ENCODE results near the gene U2AF1L4. TPM values are rescaled to one million over a fixed set of nuclear protein-coding genes. Genes with fewer than 3 reads are reported as not detected.
A peak's percentile ranks its signal among the peaks of the same experiment; 100 is the strongest.

Gene U2AF1L4
- total RNA-seq (2014; rRNA removed; shearing (Covaris generic)) = 9.7 and 11.4 TPM in 2 replicates

GRCh38 chr19:35745328-35746086 lies at the start of gene U2AF1L4, which contains the start of gene PSENEN:
U2AF1L4 (minus strand) TSS chr19:35745418; CDS start chr19:35745391, 27 bp downstream.
PSENEN (plus strand) TSS chr19:35745651; CDS start chr19:35745931, 280 bp downstream.
- H3K27ac ChIP-seq = peak within 1 kb of the TSS; percentile 87
- no peaks in the 10 kb centered on the region for H3K27me3 ChIP-seq
- no peaks in the 10 kb centered on the region for H3K9me3 ChIP-seq (replicated peaks)
- peak; percentile 98 to 100 for DNase-seq
- H3K36me3 ChIP-seq = no peaks in the 10 kb centered on the region
- peak within 1 kb of the TSS; percentile 74 for H3K4me3 ChIP-seq
- H3K4me1 ChIP-seq = 0 out of 2 replicates have a peak, but pooled peaks cover 5% of the 10 kb centered on the region

GRCh38 chr19:35793381-35794165 lies 48.4 kb upstream of the U2AF1L4 start:
- H3K4me3 ChIP-seq = no peak overlapping the region
- no peak overlapping the region for H3K27ac ChIP-seq
- no peaks in the 10 kb centered on the region for H3K4me1 ChIP-seq
- no peaks in the 10 kb centered on the region for H3K36me3 ChIP-seq
- no peaks in the 10 kb centered on the region for H3K9me3 ChIP-seq (replicated peaks)
- DNase-seq = no peak
- H3K27me3 ChIP-seq = no peaks in the 10 kb centered on the region

GRCh38 chr19:35792888-35793287 lies 47.7 kb upstream of the U2AF1L4 start:
- no peak overlapping the region for H3K27ac ChIP-seq
- H3K36me3 ChIP-seq = no peaks in the 10 kb centered on the region
- no peaks in the 10 kb centered on the region for H3K4me1 ChIP-seq
- DNase-seq = no peak
- no peak overlapping the region for H3K4me3 ChIP-seq
- H3K9me3 ChIP-seq (replicated peaks) = no peaks in the 10 kb centered on the region
- no peaks in the 10 kb centered on the region for H3K27me3 ChIP-seq

GRCh38 chr19:35792312-35792711 lies 47.1 kb upstream of the U2AF1L4 start:
- Histone ChIP-seq H3K36me3 (no peaks in the 10 kb centered on the region), H3K27ac (no peak overlapping the region), H3K9me3 (replicated peaks) (no peaks in the 10 kb centered on the region), H3K4me3 (no peak overlapping the region), H3K27me3 (no peaks in the 10 kb centered on the region), H3K4me1 (no peaks in the 10 kb centered on the region)
- no peak for DNase-seq

GRCh38 chr19:35791814-35792279 lies 46.6 kb upstream of the U2AF1L4 start:
- no peaks in the 10 kb centered on the region for H3K4me1 ChIP-seq
- no peaks in the 10 kb centered on the region for H3K27me3 ChIP-seq
- no peak for DNase-seq
- no peaks in the 10 kb centered on the region for H3K36me3 ChIP-seq
- no peaks in the 10 kb centered on the region for H3K9me3 ChIP-seq (replicated peaks)
- H3K4me3 ChIP-seq = no peak overlapping the region
- no peak overlapping the region for H3K27ac ChIP-seq

GRCh38 chr19:35790981-35791813 lies 46.0 kb upstream of the U2AF1L4 start:
- no peaks in the 10 kb centered on the region for H3K27me3 ChIP-seq
- no peaks in the 10 kb centered on the region for H3K9me3 ChIP-seq (replicated peaks)
- H3K27ac ChIP-seq = no peak overlapping the region
- no peaks in the 10 kb centered on the region for H3K4me1 ChIP-seq
- no peak overlapping the region for H3K4me3 ChIP-seq
- no peaks in the 10 kb centered on the region for H3K36me3 ChIP-seq
- DNase-seq = peak in 1 of 2 experiments; percentile 38

- H3K4me1 ChIP-seq = no peaks in the 10 kb centered on the region
- no peaks in the 10 kb centered on the region for H3K9me3 ChIP-seq (replicated peaks)
- H3K4me3 ChIP-seq = no peak overlapping the region
- DNase-seq = no peak
- no peak overlapping the region for H3K27ac ChIP-seq
- no peaks in the 10 kb centered on the region; the same call in 1 of the 2 replicates for H3K36me3 ChIP-seq
- H3K27me3 ChIP-seq = no peaks in the 10 kb centered on the region
These were observed 45.0 kb upstream of the U2AF1L4 start for GRCh38 chr19:35789978-35790944.

GRCh38 chr19:35789195-35789977 lies 44.2 kb upstream of the U2AF1L4 start:
- H3K4me3 ChIP-seq = no peak overlapping the region
- no peaks in the 10 kb centered on the region for H3K27me3 ChIP-seq
- no peaks in the 10 kb centered on the region; the same call in 1 of the 2 replicates for H3K36me3 ChIP-seq
- no peaks in the 10 kb centered on the region for H3K4me1 ChIP-seq
- H3K9me3 ChIP-seq (replicated peaks) = no peaks in the 10 kb centered on the region
- H3K27ac ChIP-seq = no peak overlapping the region
- no peak for DNase-seq

GRCh38 chr19:35788205-35788960 lies 43.2 kb upstream of the U2AF1L4 start:
- Histone ChIP-seq H3K27ac (no peak overlapping the region), H3K9me3 (replicated peaks) (no peaks in the 10 kb centered on the region), H3K4me3 (no peak overlapping the region), H3K4me1 (no peaks in the 10 kb centered on the region), H3K36me3 (no peaks in the 10 kb centered on the region; the same call in 1 of the 2 replicates), H3K27me3 (no peaks in the 10 kb centered on the region)
- no peak for DNase-seq

GRCh38 chr19:35787227-35787799 lies 42.1 kb upstream of the U2AF1L4 start:
- Histone ChIP-seq H3K9me3 (replicated peaks) (no peaks in the 10 kb centered on the region), H3K4me3 (no peak overlapping the region), H3K36me3 (no peaks in the 10 kb centered on the region; the same call in 1 of the 2 replicates), H3K4me1 (no peaks in the 10 kb centered on the region), H3K27ac (no peak overlapping the region), H3K27me3 (no peaks in the 10 kb centered on the region)
- DNase-seq = no peak

GRCh38 chr19:35786299-35787160 lies 41.3 kb upstream of the U2AF1L4 start:
- no peaks in the 10 kb centered on the region for H3K9me3 ChIP-seq (replicated peaks)
- no peak overlapping the region for H3K4me3 ChIP-seq
- no peak for DNase-seq
- no peaks in the 10 kb centered on the region for H3K4me1 ChIP-seq
- no peaks in the 10 kb centered on the region; the same call in 1 of the 2 replicates for H3K36me3 ChIP-seq
- H3K27ac ChIP-seq = no peak overlapping the region
- H3K27me3 ChIP-seq = no peaks in the 10 kb centered on the region; the same call in 1 of the 2 replicates
